Dermis lymphatic vessel endothelial cell (primary cell): ENCODE results near the gene RGL2. TPM values are rescaled to one million over a fixed set of nuclear protein-coding genes. Genes with fewer than 3 reads are reported as not detected.

Experiments
- total RNA-seq: library from RNA; depleted of rRNA; stranded (reverse); fragments of >200 nt; gene quantifications from 2 replicates; pipeline ENCODE4 v1.2.1, GENCODE V29; 2014

Gene RGL2
- 55.5 and 57.6 TPM in 2 replicates for total RNA-seq

GRCh38 chr6:33298773-33299236 lies at the start of gene RGL2:
RGL2 (minus strand) TSS chr6:33298942; CDS start chr6:33298610, 332 bp downstream.

GRCh38 chr6:33317669-33318425 lies 19.1 kb upstream of the RGL2 start, which contains the start of gene ZBTB22:
ZBTB22 (minus strand) TSS chr6:33317744; CDS start chr6:33316916, 828 bp downstream.

GRCh38 chr6:33313709-33314514 lies 15.2 kb upstream of the RGL2 start, which contains the start of gene TAPBP:
TAPBP (minus strand) TSS chr6:33314078; CDS start chr6:33314041, 37 bp downstream.

GRCh38 chr6:33288921-33289783 lies 9.6 kb downstream of the RGL2 start, which contains the start of the genes PFDN6 and WDR46:
PFDN6 (plus strand) TSS chr6:33289601; CDS start chr6:33289857, 256 bp downstream.
WDR46 (minus strand) TSS chr6:33289239; CDS start chr6:33289170, 69 bp downstream.

GRCh38 chr6:33276864-33277662 lies 21.7 kb downstream of the RGL2 start, which contains the start of gene B3GALT4:
B3GALT4 (plus strand) TSS chr6:33277123; CDS start chr6:33277420, 297 bp downstream.

GRCh38 chr6:33271468-33272274 lies 27.1 kb downstream of the RGL2 start, which contains the start of the genes RPS18 and VPS52:
RPS18 (plus strand) TSS chr6:33272075; CDS start chr6:33272120, 45 bp downstream.
VPS52 (minus strand) TSS chr6:33271876; CDS start chr6:33271675, 201 bp downstream.

Other genes starting within 250 kb of the RGL2 start
- 4.6 and 6.9 TPM in 2 replicates for gene HLA-DPA1, start 225.3 kb downstream of the RGL2 start, total RNA-seq
- gene HLA-DPB1, start 223.0 kb downstream of the RGL2 start, total RNA-seq = 10.0 and 16.6 TPM in 2 replicates
- 0.26 and 0.33 TPM in 2 replicates for gene COL11A2, start 106.5 kb downstream of the RGL2 start, total RNA-seq
- 19.8 and 24.4 TPM in 2 replicates for gene RXRB, start 98.3 kb downstream of the RGL2 start, total RNA-seq
- gene SLC39A7, start 98.1 kb downstream of the RGL2 start, total RNA-seq = 86.5 and 115 TPM in 2 replicates
- 8.2 and 9.4 TPM in 2 replicates for gene HSD17B8, start 94.3 kb downstream of the RGL2 start, total RNA-seq
- 24.7 and 25.6 TPM in 2 replicates for gene RING1, start 90.4 kb downstream of the RGL2 start, total RNA-seq
- gene VPS52, start 27.1 kb downstream of the RGL2 start, total RNA-seq = 29.3 and 30.0 TPM in 2 replicates
- gene RPS18, start 26.9 kb downstream of the RGL2 start, total RNA-seq = 4,072 and 4,082 TPM in 2 replicates
- 4.3 and 10.0 TPM in 2 replicates for gene B3GALT4, start 21.8 kb downstream of the RGL2 start, total RNA-seq
- gene WDR46, start 9.7 kb downstream of the RGL2 start, total RNA-seq = 61.7 and 63.3 TPM in 2 replicates
- gene PFDN6, start 9.3 kb downstream of the RGL2 start, total RNA-seq = 26.5 and 30.2 TPM in 2 replicates
- 44.0 and 48.9 TPM in 2 replicates for gene TAPBP, start 15.1 kb upstream of the RGL2 start, total RNA-seq
- 14.4 and 20.3 TPM in 2 replicates for gene ZBTB22, start 18.8 kb upstream of the RGL2 start, total RNA-seq
- gene DAXX, start 24.0 kb upstream of the RGL2 start, total RNA-seq = 37.4 and 54.5 TPM in 2 replicates
- gene KIFC1, start 92.9 kb upstream of the RGL2 start, total RNA-seq = 3.1 and 3.8 TPM in 2 replicates
- gene PHF1, start 112.1 kb upstream of the RGL2 start, total RNA-seq = 10.0 and 11.5 TPM in 2 replicates
- 51.8 and 59.5 TPM in 2 replicates for gene CUTA, start 119.2 kb upstream of the RGL2 start, total RNA-seq
- gene SYNGAP1, start 121.1 kb upstream of the RGL2 start, total RNA-seq = 1.7 and 2.9 TPM in 2 replicates
- gene ZBTB9, start 155.6 kb upstream of the RGL2 start, total RNA-seq = 4.6 and 7.0 TPM in 2 replicates